HG03159 (cell line): ENCODE results near the gene FAM114A1.
A peak's percentile ranks its signal among the peaks of the same experiment; 100 is the strongest.
"Not testable (repeated sequence)": the region's sequence is repeated elsewhere in the genome, so short reads cannot be mapped to it uniquely, and the experiment has no call there.

Source experiments
- ATAC-seq: cut with Tn5 transposase; IDR thresholded peaks from one replicate; pipeline ENCODE4 v1.9.1; 2021; ENCODE audit warnings: mild to moderate bottlenecking, moderate library complexity; ENCODE audit not compliant: unreplicated experiment

The FAM114A1 gene

GRCh38 chr4:38898245-38898644 lies 30.6 kb downstream of the FAM114A1 start:
- ATAC-seq = no peak

GRCh38 chr4:38902221-38902620 lies 34.6 kb downstream of the FAM114A1 start:
- ATAC-seq = no peak

- peak; percentile 58 for ATAC-seq
These were observed 35.1 kb downstream of the FAM114A1 start for GRCh38 chr4:38902695-38903094.

- ATAC-seq = no peak
These were observed 36.6 kb downstream of the FAM114A1 start for GRCh38 chr4:38904090-38904666.

GRCh38 chr4:38904682-38905081 lies 37.1 kb downstream of the FAM114A1 start:
- no peak for ATAC-seq

- no peak for ATAC-seq
These were observed 38.2 kb downstream of the FAM114A1 start for GRCh38 chr4:38905652-38906385.

- no peak for ATAC-seq
These were observed 40.2 kb downstream of the FAM114A1 start for GRCh38 chr4:38907696-38908270.

- ATAC-seq = no peak
These were observed 41.4 kb downstream of the FAM114A1 start for GRCh38 chr4:38909015-38909414.

GRCh38 chr4:38911257-38911656 lies 43.7 kb downstream of the FAM114A1 start:
- no peak for ATAC-seq

GRCh38 chr4:38914854-38915253 lies 47.2 kb downstream of the FAM114A1 start:
- no peak for ATAC-seq

- ATAC-seq = not testable (repeated sequence)
These were observed 48.7 kb downstream of the FAM114A1 start for GRCh38 chr4:38916267-38916666.

GRCh38 chr4:38917481-38918025 lies 49.9 kb downstream of the FAM114A1 start:
- ATAC-seq = no peak

GRCh38 chr4:38919494-38919893 lies 51.9 kb downstream of the FAM114A1 start:
- ATAC-seq = no peak

- ATAC-seq = no peak
These were observed 52.6 kb downstream of the FAM114A1 start for GRCh38 chr4:38920186-38920585.

GRCh38 chr4:38920677-38921076 lies 53.1 kb downstream of the FAM114A1 start:
- no peak for ATAC-seq

GRCh38 chr4:38921151-38921550 lies 53.5 kb downstream of the FAM114A1 start:
- no peak for ATAC-seq

- ATAC-seq = no peak
These were observed 56.1 kb downstream of the FAM114A1 start for GRCh38 chr4:38923746-38924145.

- ATAC-seq = no peak
These were observed 56.7 kb downstream of the FAM114A1 start for GRCh38 chr4:38924353-38924752.

GRCh38 chr4:38925492-38926413 lies 58.1 kb downstream of the FAM114A1 start:
- ATAC-seq = no peak

GRCh38 chr4:38926896-38927295 lies 59.3 kb downstream of the FAM114A1 start:
- no peak for ATAC-seq

GRCh38 chr4:38928568-38928967 lies 61.0 kb downstream of the FAM114A1 start:
- no peak for ATAC-seq
